ENCODE data around the gene C11orf16.

The C11orf16 gene

DNA sequence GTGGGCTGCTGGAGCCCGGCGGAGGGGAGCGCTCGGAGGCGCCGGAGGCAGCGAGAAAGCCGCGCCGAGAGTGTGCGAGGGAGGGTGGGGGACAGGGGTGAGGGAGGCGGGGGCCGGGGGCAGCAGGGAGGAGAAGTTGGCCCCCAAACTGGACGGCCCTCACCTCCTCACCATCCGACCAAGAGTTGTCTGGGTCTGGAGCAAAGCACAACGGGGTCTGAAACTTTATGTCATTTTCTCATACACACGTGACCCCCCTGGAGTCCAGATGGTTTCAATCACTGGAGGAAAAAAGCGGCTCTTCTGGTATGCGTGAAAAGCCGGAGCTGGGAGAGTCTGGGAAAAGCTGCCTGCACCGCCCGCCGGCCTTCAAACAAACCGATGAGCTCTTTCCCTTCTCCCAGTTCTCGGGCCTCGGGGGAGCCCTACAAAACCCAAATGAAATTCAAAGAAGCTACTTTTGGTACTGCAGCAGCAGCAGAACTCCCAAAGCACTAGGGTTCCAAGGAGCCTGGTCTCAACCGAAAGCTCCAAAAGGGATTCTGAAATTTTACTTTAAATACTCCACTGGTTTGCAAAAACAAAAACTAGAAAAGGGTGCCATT is 61.5 kb downstream of the C11orf16 start (continued):
- no peak for TF ChIP-seq SP3 (tag by site-specific recombination; IDR thresholded peaks at IDR 0.05)
- no peak for TF ChIP-seq ZNF518A (tag by site-specific recombination; conservative IDR thresholded peaks at IDR 0.05; ENCODE audit: low read depth)
- no peak for TF ChIP-seq ZNF548 (tag by site-specific recombination; IDR thresholded peaks at IDR 0.05)
- no peak for TF ChIP-seq ZBTB8A (tag by site-specific recombination; IDR thresholded peaks at IDR 0.05)
- TF ChIP-seq, protein P1, sequence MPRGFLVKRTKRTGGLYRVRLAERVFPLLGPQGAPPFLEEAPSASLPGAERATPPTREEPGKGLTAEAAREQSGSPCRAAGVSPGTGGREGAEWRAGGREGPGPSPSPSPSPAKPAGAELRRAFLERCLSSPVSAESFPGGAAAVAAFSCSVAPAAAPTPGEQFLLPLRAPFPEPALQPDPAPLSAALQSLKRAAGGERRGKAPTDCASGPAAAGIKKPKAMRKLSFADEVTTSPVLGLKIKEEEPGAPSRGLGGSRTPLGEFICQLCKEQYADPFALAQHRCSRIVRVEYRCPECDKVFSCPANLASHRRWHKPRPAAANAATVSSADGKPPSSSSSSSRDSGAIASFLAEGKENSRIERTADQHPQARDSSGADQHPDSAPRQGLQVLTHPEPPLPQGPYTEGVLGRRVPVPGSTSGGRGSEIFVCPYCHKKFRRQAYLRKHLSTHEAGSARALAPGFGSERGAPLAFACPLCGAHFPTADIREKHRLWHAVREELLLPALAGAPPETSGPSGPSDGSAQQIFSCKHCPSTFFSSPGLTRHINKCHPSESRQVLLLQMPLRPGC (tag by site-specific recombination; IDR thresholded peaks at IDR 0.05) = no peak
- no peak for TF ChIP-seq GLIS2 (tag by site-specific recombination; IDR thresholded peaks at IDR 0.05)
- no peak for TF ChIP-seq ZNF747 (tag by site-specific recombination; IDR thresholded peaks at IDR 0.05)
- TF ChIP-seq ZNF354C (tag by site-specific recombination; IDR thresholded peaks at IDR 0.05; ENCODE audit: borderline replicate concordance, low read depth) = no peak
- no peak for TF ChIP-seq ZNF692 (tag by site-specific recombination; IDR thresholded peaks at IDR 0.05)
- no peak for TF ChIP-seq ZFP37 (tag by site-specific recombination; IDR thresholded peaks at IDR 0.05)
- TF ChIP-seq ZNF211 (tag by site-specific recombination; IDR thresholded peaks at IDR 0.05; ENCODE audit: low read depth) = no peak
- TF ChIP-seq ZFP3 (tag by site-specific recombination; IDR thresholded peaks at IDR 0.05; ENCODE audit: low read depth) = no peak
- TF ChIP-seq ZBTB10 (tag by site-specific recombination; IDR thresholded peaks at IDR 0.05) = no peak
- no peak for TF ChIP-seq ZNF521 (tag by site-specific recombination; IDR thresholded peaks at IDR 0.05)
- no peak for TF ChIP-seq BCL11A (tag by site-specific recombination; IDR thresholded peaks at IDR 0.05; ENCODE audit: low read depth)
- no peak for TF ChIP-seq ZNF324 (tag by site-specific recombination; IDR thresholded peaks at IDR 0.05)
- no peak for TF ChIP-seq ELK4 (IDR thresholded peaks at IDR 0.05; ENCODE audit: borderline replicate concordance, low read depth, low read length)
- peak; percentile 67; the same call in 1 of the 2 replicates for TF ChIP-seq ZNF660 (tag by site-specific recombination; IDR thresholded peaks at IDR 0.05)
- TF ChIP-seq ZNF202 (tag by site-specific recombination; IDR thresholded peaks at IDR 0.05; ENCODE audit: borderline replicate concordance) = no peak
- no peak for TF ChIP-seq ZNF302 (tag by site-specific recombination; IDR thresholded peaks at IDR 0.05; ENCODE audit: low read depth)
- TF ChIP-seq MYNN (tag by site-specific recombination; IDR thresholded peaks at IDR 0.05; ENCODE audit: borderline replicate concordance) = no peak
- no peak for TF ChIP-seq WT1 (tag by site-specific recombination; IDR thresholded peaks at IDR 0.05)
- TF ChIP-seq, protein P2, sequence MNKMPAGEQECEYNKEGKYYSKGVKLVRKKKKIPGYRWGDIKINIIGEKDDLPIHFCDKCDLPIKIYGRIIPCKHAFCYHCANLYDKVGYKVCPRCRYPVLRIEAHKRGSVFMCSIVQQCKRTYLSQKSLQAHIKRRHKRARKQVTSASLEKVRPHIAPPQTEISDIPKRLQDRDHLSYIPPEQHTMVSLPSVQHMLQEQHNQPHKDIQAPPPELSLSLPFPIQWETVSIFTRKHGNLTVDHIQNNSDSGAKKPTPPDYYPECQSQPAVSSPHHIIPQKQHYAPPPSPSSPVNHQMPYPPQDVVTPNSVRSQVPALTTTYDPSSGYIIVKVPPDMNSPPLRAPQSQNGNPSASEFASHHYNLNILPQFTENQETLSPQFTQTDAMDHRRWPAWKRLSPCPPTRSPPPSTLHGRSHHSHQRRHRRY (tag by site-specific recombination; IDR thresholded peaks at IDR 0.05) = no peak
- no peak for TF ChIP-seq ZNF157 (tag by site-specific recombination; IDR thresholded peaks at IDR 0.05)
- TF ChIP-seq ZNF341 (tag by site-specific recombination; IDR thresholded peaks at IDR 0.05; ENCODE audit: low read depth) = peak; percentile 98

Data from HEK293 (cell line).